GM23338 (cell line): ENCODE measurements around the gene KCTD19. TPM values are rescaled to one million over a fixed set of nuclear protein-coding genes. Genes with fewer than 3 reads are reported as not detected.

Experiments used
- ATAC-seq: fragments of 200-7000 bp; cut with Tn5 transposase; 3 replicates; pipeline ENCODE4 v1.9.1; 2020
- DNase-seq: peaks from one replicate; pipeline ENCODE4 v3.0.0-alpha.2; 2015; ENCODE audit warnings: low spot score
- H2AFZ ChIP-seq: fragments of 200-600 bp; sonication (generic); 2 replicates; pipeline ENCODE4 v1.8.0; 2016; ENCODE audit warnings: antibody characterized with exemption, mild to moderate bottlenecking, moderate library complexity
- H3F3A ChIP-seq: fragments of 200-600 bp; sonication (generic); replicated peaks from 2 replicates; pipeline ENCODE4 v1.8.0; 2017; ENCODE audit warnings: antibody characterized with exemption, mixed run types, low read depth
- H3K27ac ChIP-seq: fragments of 200-600 bp; sonication (generic); 2 replicates; pipeline ENCODE4 v1.6.1; 2016; ENCODE audit warnings: low read depth
- H3K27me3 ChIP-seq: fragments of 200-600 bp; sonication (generic); 2 replicates; pipeline ENCODE4 v1.8.0; 2016; ENCODE audit warnings: mild to moderate bottlenecking, mixed run types, moderate library complexity; ENCODE audit not compliant: insufficient read depth
- H3K36me3 ChIP-seq: fragments of 200-600 bp; sonication (generic); 2 replicates; pipeline ENCODE4 v1.8.0; 2016; ENCODE audit warnings: mild to moderate bottlenecking; ENCODE audit not compliant: insufficient read depth
- H3K4me1 ChIP-seq: fragments of 200-600 bp; sonication (generic); 2 replicates; pipeline ENCODE4 v1.8.0; 2016; ENCODE audit warnings: mild to moderate bottlenecking, moderate library complexity; ENCODE audit not compliant: insufficient read depth
- H3K4me2 ChIP-seq: fragments of 200-600 bp; sonication (generic); 2 replicates; pipeline ENCODE4 v1.7.1; 2017; ENCODE audit warnings: mixed run types
- H3K4me3 ChIP-seq: fragments of 200-600 bp; sonication (generic); 2 replicates; pipeline ENCODE4 v1.6.1; 2016; ENCODE audit warnings: mixed run types
- H3K79me2 ChIP-seq: fragments of 200-600 bp; sonication (generic); replicated peaks from 2 replicates; pipeline ENCODE4 v1.8.0; 2017; ENCODE audit warnings: mild to moderate bottlenecking; ENCODE audit not compliant: insufficient read depth
- H3K9me2 ChIP-seq: fragments of 200-600 bp; sonication (generic); 2 replicates; pipeline ENCODE4 v1.8.0; 2017; ENCODE audit not compliant: insufficient read depth
- H4K20me1 ChIP-seq: fragments of 200-600 bp; sonication (generic); replicated peaks from 2 replicates; pipeline ENCODE4 v1.8.0; 2017; ENCODE audit warnings: mild to moderate bottlenecking; ENCODE audit not compliant: insufficient read depth
- H3K27ac Mint-ChIP-seq: 2 replicates; pipeline ENCODE4 v1.8.0; 2020; ENCODE audit warnings: inconsistent platforms, mild to moderate bottlenecking, moderate library complexity, mixed read lengths
- H3K27me3 Mint-ChIP-seq: 3 replicates; pipeline ENCODE4 v1.8.0; 2022; ENCODE audit warnings: low read depth, mild to moderate bottlenecking, moderate library complexity, mixed read lengths, inconsistent platforms; ENCODE audit not compliant: insufficient read depth, poor library complexity
- H3K36me3 Mint-ChIP-seq: 3 replicates; pipeline ENCODE4 v1.8.0; 2021; ENCODE audit warnings: low read depth, mild to moderate bottlenecking, inconsistent platforms, moderate library complexity, mixed read lengths
- H3K4me1 Mint-ChIP-seq: 3 replicates; pipeline ENCODE4 v1.8.0; 2020; ENCODE audit warnings: mild to moderate bottlenecking, inconsistent platforms, mixed read lengths
- H3K4me3 Mint-ChIP-seq: 3 replicates; pipeline ENCODE4 v1.8.0; 2021; ENCODE audit warnings: moderate library complexity, mild to moderate bottlenecking, inconsistent platforms, mixed read lengths
- H3K9me3 Mint-ChIP-seq: 3 replicates; pipeline ENCODE4 v1.8.0; 2020; ENCODE audit warnings: moderate library complexity, mild to moderate bottlenecking, inconsistent platforms, mixed read lengths
- CREB1 ChIP-seq: fragments of 250-450 bp; sonication (Bioruptor Pico); IDR thresholded peaks from 2 replicates; pipeline ENCODE4 v1.5.0; 2020; ENCODE audit warnings: low read depth, mild to moderate bottlenecking, moderate library complexity
- CTCF ChIP-seq, 2 experiments: fragments of 200-600 bp in 1 of 2; sonication (generic) in 1 of 2; conservative IDR thresholded peaks; 2 replicates each; pipeline versions ENCODE4 v1.5.1 to v1.6.1; 2016 to 2017; ENCODE audit warnings: antibody characterized with exemption in 2 of 2, low read depth in 2 of 2, mild to moderate bottlenecking in 2 of 2, moderate library complexity in 1 of 2
- ETS1 ChIP-seq: IDR thresholded peaks from 2 replicates; pipeline ENCODE4 v1.6.1; 2016; ENCODE audit warnings: antibody characterized with exemption
- EZH2 ChIP-seq: fragments of 200-600 bp; sonication (generic); IDR thresholded peaks from one replicate; pipeline ENCODE4 v1.8.0; 2017; ENCODE audit warnings: antibody characterized with exemption, mild to moderate bottlenecking, low read depth; ENCODE audit not compliant: unreplicated experiment
- EZH2phosphoT487 ChIP-seq: fragments of 200-600 bp; sonication (generic); IDR thresholded peaks from one replicate; pipeline ENCODE4 v1.8.1; 2018; ENCODE audit warnings: antibody characterized with exemption; ENCODE audit not compliant: unreplicated experiment
- JUNB ChIP-seq: IDR thresholded peaks from one replicate; pipeline ENCODE4 v1.6.1; 2016; ENCODE audit warnings: antibody characterized with exemption; ENCODE audit not compliant: unreplicated experiment
- NANOG ChIP-seq: IDR thresholded peaks from 2 replicates; pipeline ENCODE4 v1.6.1; 2016; ENCODE audit warnings: antibody characterized with exemption, borderline replicate concordance
- POLR2AphosphoS5 ChIP-seq: IDR thresholded peaks from 2 replicates; pipeline ENCODE4 v1.6.1; 2016; ENCODE audit warnings: antibody characterized with exemption, low read depth
- REST ChIP-seq: IDR thresholded peaks from one replicate; pipeline ENCODE4 v1.6.1; 2018; ENCODE audit warnings: antibody characterized with exemption; ENCODE audit not compliant: unreplicated experiment
- STAT1 ChIP-seq: IDR thresholded peaks from one replicate; pipeline ENCODE4 v1.6.1; 2016; ENCODE audit warnings: antibody characterized with exemption; ENCODE audit not compliant: unreplicated experiment
- ZNF114 ChIP-seq: fragments of 250-450 bp; sonication (Bioruptor Pico); IDR thresholded peaks from 2 replicates; pipeline ENCODE4 v1.5.0; 2020; ENCODE audit warnings: mild to moderate bottlenecking, moderate library complexity
- ZNF331 ChIP-seq: fragments of 250-450 bp; sonication (Bioruptor Pico); IDR thresholded peaks from 2 replicates; pipeline ENCODE4 v1.5.0; 2020; ENCODE audit warnings: low read depth, mild to moderate bottlenecking, moderate library complexity
- ZNF462 ChIP-seq: fragments of 250-450 bp; sonication (Bioruptor Pico); IDR thresholded peaks from 2 replicates; pipeline ENCODE4 v1.5.0; 2020; ENCODE audit warnings: mild to moderate bottlenecking, moderate library complexity
- polyA plus RNA-seq: library from polyadenylated mRNA; unstranded; fragments of >200 nt; fragmentation: Nextera tagmentation; extraction: Ambion mirVana; gene quantifications from 2 replicates; pipeline ENCODE4 v1.2.1, GENCODE V29; 2016
- total RNA-seq: library from RNA; depleted of rRNA; stranded (reverse); fragments of >200 nt; shearing (Covaris generic); gene quantifications from 2 replicates; pipeline ENCODE4 v1.2.3, GENCODE V29; 2014

Gene KCTD19
- total and polyA plus RNA-seq, 2 experiments from 2014 or later = 0.31 to 0.65 TPM

GRCh38 chr16:67333315-67333714 is 6.8 kb upstream of the KCTD19 start:
- H3K4me2 ChIP-seq = no peak overlapping the region
- DNase-seq = no peak
- no peak overlapping the region for H3K27ac ChIP-seq
- H4K20me1 ChIP-seq = no peaks in the 10 kb centered on the region
- ATAC-seq = no peak
- Mint-ChIP-seq H3K27me3 (peaks cover 9% of the 10 kb centered on the region), H3K27ac (no peak overlapping the region), H3K4me1 (no peaks in the 10 kb centered on the region), H3K36me3 (peaks cover 4% of the 10 kb centered on the region; the same call in 2 of the 3 replicates), H3K9me3 (peaks cover 17% of the 10 kb centered on the region), H3K4me3 (no peak overlapping the region)
- H3K9me2 ChIP-seq = no peaks in the 10 kb centered on the region
- TF ChIP-seq NANOG (no peak), ETS1 (no peak), REST (no peak), STAT1 (no peak), ZNF331 (CRISPR knock-in tag) (no peak), CTCF (conservative IDR thresholded peaks at IDR 0.05; ENCODE audit: low read depth in 2 of 2) (no peak), EZH2 (no peak), EZH2phosphoT487 (no peak), POLR2AphosphoS5 (no peak), JUNB (no peak), ZNF462 (no peak), ZNF114 (CRISPR knock-in tag) (no peak), CREB1 (no peak)
- no peak overlapping the region for H2AFZ ChIP-seq
- no peak overlapping the region for H3K4me3 ChIP-seq
- H3K79me2 ChIP-seq = no peaks in the 10 kb centered on the region
- no peaks in the 10 kb centered on the region for H3K27me3 ChIP-seq
- H3K36me3 ChIP-seq = no peaks in the 10 kb centered on the region
- no peaks in the 10 kb centered on the region for H3K4me1 ChIP-seq
- H3F3A ChIP-seq = no peaks in the 10 kb centered on the region
